ENCODE measurements around the gene CXCL6. TPM values are rescaled to one million over a fixed set of nuclear protein-coding genes. Genes with fewer than 3 reads are reported as not detected.

CXCL6 gene
- total RNA-seq, 4 donors from 2014 or later, result 2.2 TPM; not detected in 3

DNA sequence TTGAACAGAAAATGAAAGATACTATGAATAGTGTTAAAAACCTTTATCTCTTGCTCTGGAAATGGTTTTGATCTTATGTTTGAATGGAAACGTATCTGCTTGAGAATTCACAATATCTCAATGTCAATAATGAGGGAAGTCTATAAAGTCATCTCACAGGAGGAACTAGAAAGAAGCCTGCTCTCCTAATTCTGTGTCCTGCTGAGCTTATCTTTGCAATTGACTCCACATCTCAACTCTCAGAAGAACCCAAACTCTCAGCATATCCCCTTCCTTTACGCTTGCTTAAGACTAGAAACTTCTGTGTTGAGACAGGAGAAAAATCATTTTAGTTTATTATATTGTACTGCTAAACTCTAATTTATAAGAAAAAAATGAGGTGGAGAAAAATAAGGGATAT lies 8.3 kb downstream of the CXCL6 start:
- no peaks in the 10 kb centered on the region for H3K9me3 ChIP-seq
- WGBS, 2 donors, result 70% methylated on average over 2 of the region's 2 CpGs
- DNase-seq (ENCODE audit: low spot score in 2 of 2), result no peak
- TF ChIP-seq POLR2A (IDR thresholded peaks at IDR 0.05), result no peak
- TF ChIP-seq, protein P1, sequence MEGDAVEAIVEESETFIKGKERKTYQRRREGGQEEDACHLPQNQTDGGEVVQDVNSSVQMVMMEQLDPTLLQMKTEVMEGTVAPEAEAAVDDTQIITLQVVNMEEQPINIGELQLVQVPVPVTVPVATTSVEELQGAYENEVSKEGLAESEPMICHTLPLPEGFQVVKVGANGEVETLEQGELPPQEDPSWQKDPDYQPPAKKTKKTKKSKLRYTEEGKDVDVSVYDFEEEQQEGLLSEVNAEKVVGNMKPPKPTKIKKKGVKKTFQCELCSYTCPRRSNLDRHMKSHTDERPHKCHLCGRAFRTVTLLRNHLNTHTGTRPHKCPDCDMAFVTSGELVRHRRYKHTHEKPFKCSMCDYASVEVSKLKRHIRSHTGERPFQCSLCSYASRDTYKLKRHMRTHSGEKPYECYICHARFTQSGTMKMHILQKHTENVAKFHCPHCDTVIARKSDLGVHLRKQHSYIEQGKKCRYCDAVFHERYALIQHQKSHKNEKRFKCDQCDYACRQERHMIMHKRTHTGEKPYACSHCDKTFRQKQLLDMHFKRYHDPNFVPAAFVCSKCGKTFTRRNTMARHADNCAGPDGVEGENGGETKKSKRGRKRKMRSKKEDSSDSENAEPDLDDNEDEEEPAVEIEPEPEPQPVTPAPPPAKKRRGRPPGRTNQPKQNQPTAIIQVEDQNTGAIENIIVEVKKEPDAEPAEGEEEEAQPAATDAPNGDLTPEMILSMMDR (IDR thresholded peaks at IDR 0.05), result no peak
- no peak for TF ChIP-seq EP300 (IDR thresholded peaks at IDR 0.05)
- H3K27me3 ChIP-seq, result no peaks in the 10 kb centered on the region
- no peak overlapping the region for H3K27ac ChIP-seq
- H3K4me3 ChIP-seq, result no peak overlapping the region
- H3K4me1 ChIP-seq, result no peaks in the 10 kb centered on the region
- no peaks in the 10 kb centered on the region for H3K36me3 ChIP-seq

DNA sequence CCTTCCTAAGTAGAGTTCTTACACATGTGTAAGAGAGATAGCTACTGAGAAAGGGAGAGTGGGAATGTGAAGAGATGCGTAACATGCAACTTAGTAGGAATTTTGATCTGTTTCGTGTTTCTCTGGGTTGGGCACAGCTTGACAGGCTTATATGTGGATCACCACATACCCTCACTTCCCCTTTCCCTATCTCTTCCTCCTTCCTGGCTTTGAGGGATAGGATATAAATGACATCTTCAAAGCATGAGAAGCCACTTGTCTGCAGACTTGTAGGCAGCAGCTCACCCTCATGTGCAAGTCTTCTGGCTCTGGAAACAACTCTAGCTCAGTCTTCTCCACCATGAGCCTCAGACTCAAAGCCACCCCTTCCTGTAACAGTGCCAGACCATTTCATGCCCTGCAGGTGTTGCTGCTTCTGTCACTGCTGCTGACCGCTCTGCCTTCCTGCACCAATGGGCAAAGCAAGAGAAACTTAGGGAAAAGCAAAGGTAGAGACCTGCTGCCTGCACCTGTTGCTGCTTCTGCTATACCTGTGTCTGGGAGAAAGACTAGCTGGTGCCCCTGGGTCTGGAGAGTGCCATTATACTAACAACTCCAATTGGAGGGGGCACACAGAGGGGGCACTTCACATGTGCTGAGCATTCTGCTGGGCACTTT lies 11.2 kb downstream of the CXCL6 start:
- Histone ChIP-seq H3K9me3 (no peaks in the 10 kb centered on the region), H3K27me3 (no peaks in the 10 kb centered on the region), H3K36me3 (no peaks in the 10 kb centered on the region), H3K4me1 (no peaks in the 10 kb centered on the region), H3K4me3 (no peak overlapping the region), H3K27ac (no peak overlapping the region)
- WGBS, 2 donors, result 85 to 89% methylated on average over 3 of the region's 3 CpGs
- no peak for TF ChIP-seq POLR2A (IDR thresholded peaks at IDR 0.05)
- TF ChIP-seq EP300 (IDR thresholded peaks at IDR 0.05), result no peak
- DNase-seq (ENCODE audit: low spot score in 2 of 2), result no peak

DNA sequence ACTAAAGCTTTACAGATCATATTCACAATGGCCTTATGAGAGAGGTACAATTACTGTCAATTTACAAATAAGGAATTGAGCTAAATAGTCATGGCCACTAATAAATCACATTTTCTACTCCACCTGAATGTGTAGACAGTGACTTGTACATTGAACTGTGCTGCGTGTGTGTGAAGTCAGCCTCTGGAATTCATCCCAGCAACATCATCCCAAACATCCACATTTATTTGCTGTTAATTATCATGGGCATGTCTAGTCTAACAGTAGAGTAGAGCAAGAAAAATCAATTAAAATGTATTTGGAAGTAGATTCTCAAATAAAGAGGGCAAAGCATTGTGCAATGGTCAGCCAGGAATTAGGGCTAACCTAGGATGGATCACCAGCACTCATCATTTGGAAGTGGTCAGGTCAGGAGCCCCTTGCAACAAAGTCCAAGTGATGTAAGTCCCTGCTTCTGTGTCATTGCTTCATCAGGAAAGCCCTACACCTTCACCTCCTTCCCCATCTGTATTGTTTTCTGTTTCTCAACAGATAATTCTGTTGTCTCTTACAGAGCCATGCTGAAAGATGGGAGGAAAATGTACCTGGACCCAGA lies 11.8 kb downstream of the CXCL6 start:
- Histone ChIP-seq H3K27me3 (no peaks in the 10 kb centered on the region), H3K4me3 (no peak overlapping the region), H3K36me3 (no peaks in the 10 kb centered on the region), H3K4me1 (peaks cover 0 to 4% (median 0%) of the 10 kb centered on the region in 4 donors), H3K27ac (no peak overlapping the region), H3K9me3 (no peaks in the 10 kb centered on the region)
- TF ChIP-seq, protein P1 (IDR thresholded peaks at IDR 0.05), result no peak
- TF ChIP-seq POLR2A (IDR thresholded peaks at IDR 0.05), result no peak
- no peak for TF ChIP-seq EP300 (IDR thresholded peaks at IDR 0.05)
- 88 to 92% methylated on average over 1 of the region's 1 CpG for WGBS, 2 donors
- no peak for DNase-seq (ENCODE audit: low spot score in 2 of 2)

DNA sequence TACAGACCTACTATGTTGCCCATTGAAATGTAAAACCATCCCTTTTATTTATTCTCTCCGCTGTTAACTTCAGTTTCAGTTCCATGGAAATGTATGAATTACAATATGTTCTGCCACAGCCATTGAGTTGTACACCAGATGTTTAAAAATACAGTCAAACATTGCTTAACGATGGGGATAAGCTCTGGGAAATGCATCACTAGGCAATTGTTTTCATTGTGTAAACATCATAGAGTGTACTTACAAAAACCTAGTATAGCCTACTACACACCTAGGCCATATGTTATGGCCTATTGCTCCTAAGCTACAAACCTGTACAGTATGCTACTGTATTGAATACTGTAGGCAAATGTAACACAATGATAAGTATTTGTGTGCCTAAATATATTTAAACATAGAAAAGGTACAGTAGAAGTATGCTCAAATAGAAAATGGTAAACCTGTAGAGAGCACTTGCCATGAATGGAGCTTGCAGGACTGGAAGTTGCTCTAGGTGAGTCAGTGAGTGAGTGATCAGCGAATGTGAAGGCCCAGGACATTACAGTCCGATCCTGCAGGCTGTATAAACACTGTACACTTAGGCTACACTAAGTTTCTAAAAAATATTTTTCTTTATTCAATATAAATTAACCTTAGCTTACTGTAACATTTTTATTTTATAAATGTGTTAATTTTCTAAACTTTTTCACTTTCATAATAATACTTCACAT lies 13.9 kb downstream of the CXCL6 start:
- no peak for TF ChIP-seq POLR2A (IDR thresholded peaks at IDR 0.05)
- TF ChIP-seq EP300 (IDR thresholded peaks at IDR 0.05), result no peak
- TF ChIP-seq, protein P1 (IDR thresholded peaks at IDR 0.05), result no peak
- no peak for DNase-seq (ENCODE audit: low spot score in 2 of 2)
- Histone ChIP-seq H3K36me3 (no peaks in the 10 kb centered on the region), H3K27me3 (no peaks in the 10 kb centered on the region), H3K4me1 (peaks cover 0 to 8% (median 0%) of the 10 kb centered on the region in 4 donors), H3K27ac (no peak overlapping the region), H3K9me3 (no peaks in the 10 kb centered on the region), H3K4me3 (no peak overlapping the region)
- 81 to 86% methylated on average over 4 of the region's 4 CpGs for WGBS, 2 donors

DNA sequence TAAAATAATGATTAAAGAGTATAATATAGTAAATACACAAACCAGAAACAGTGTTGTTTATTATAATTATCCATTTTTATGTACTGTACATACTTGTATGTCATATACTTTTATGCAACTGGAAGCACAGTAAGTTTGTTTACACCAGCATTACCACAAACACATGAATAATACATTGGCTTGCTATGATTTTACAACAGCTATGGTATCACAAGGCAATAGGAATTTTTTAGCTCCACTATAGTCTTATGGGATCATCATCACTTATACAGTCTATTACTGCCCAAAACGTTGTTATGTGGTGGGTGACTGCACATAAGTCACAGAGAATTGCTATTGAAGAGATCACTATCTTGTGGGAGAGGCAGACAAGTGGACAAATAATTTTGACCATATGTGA lies 14.8 kb downstream of the CXCL6 start:
- Histone ChIP-seq H3K27ac (no peak overlapping the region), H3K36me3 (no peaks in the 10 kb centered on the region), H3K27me3 (no peaks in the 10 kb centered on the region), H3K4me3 (no peak overlapping the region), H3K4me1 (peaks cover 0 to 16% (median 0%) of the 10 kb centered on the region in 4 donors), H3K9me3 (no peaks in the 10 kb centered on the region)
- WGBS, 2 donors, result 71 to 77% methylated on average over 1 of the region's 1 CpG
- TF ChIP-seq EP300 (IDR thresholded peaks at IDR 0.05) (no peak), POLR2A (IDR thresholded peaks at IDR 0.05) (no peak)
- TF ChIP-seq, protein P1 (IDR thresholded peaks at IDR 0.05), result no peak
- no peak for DNase-seq (ENCODE audit: low spot score in 2 of 2)

Data from tibial nerve (tissue), 4 donors.